Stimulated activated CD4-positive, alpha-beta T cell treated with anti-CD3 and anti-CD28 coated beads, Interleukin-2, amount 100 ng/mL, for 24 hours (primary cell): ENCODE data around the gene TXNRD2.
A peak's percentile ranks its signal among the peaks of the same experiment; 100 is the strongest.
"Not testable (repeated sequence)": the region's sequence is repeated elsewhere in the genome, so short reads cannot be mapped to it uniquely, and the experiment has no call there.

ENCODE experiments used
- DNase-seq, 2 donors: peaks; one replicate each; pipeline ENCODE4 v3.0.0-alpha.2; 2020

The TXNRD2 gene

DNA sequence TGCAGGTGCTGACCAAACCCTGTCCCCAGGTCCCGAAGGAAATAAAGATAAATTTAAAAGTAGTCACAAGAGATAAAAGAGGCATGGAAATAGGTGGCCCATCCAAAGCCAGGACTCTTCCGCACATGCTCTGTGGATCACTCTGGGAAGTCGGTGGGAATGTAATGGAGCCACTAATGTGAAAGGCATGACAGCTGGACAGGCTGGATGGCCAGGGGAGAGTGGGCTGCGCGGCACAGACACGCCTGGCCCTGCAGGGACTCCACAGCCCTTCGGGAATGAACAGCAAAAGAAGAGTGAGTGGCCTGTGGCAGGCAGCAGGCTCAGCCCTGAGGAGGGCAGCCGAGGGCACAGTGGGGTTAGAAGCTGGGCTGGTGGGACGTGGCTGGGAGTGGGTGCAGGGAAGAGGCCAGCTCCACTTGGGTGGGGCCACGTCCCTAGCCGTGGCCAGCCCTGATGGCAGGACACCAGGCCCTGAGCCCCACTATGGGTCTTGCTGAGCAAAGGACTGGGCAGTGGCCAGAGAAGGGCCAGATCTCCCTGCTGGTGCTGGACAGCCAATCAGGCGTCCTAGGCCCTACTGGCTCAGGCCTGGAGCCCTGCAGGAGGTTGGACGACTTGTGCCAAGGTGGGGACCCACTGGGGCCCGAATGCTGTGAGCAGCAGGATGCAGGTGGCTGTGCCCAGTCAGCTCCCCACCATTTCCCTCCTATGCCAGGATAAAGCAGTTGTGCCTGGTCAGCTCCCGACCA is 55.6 kb downstream of the TXNRD2 start:
- DNase-seq, result no peak

GRCh38 chr22:19884954-19885751 is 56.5 kb downstream of the TXNRD2 start:
- no peak for DNase-seq

DNA sequence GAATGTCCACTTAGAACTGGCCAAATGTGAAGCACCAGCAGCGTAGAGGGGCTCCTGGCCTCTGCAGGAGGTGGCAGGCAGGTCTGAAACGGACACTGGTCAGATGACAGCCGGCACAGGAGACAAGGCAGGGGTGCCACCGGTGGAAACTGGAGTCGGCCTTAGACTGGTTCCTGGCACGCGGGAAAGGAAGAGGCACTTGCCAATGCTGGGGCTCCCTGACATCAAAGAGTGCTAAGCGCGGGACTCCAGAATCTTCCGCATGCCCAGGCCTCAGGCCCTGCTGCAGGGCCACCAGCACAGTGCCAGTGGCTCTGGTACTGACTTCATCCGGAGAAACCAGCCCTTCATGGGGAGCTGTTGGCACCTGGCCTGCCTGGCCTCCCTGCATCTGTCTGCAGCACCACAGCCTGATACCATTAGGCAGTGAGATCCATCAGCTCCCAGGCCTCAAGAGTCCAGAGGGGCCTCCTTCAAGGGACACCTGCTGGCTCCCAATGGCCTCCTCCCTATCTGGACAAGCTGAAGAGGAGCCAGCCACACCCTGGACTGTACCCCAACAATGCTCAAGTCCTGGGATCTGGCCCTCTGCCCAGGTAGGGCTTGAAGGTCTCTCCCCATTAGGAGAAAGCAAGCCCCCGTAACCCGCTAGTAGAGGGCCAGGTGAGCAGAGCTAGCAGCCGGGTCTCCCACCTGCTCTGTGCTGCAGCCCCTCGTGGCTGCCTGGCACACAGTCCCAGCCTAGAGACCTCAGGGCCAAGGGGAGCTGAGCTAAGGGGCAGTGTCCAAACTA is 57.3 kb downstream of the TXNRD2 start:
- no peak for DNase-seq

DNA sequence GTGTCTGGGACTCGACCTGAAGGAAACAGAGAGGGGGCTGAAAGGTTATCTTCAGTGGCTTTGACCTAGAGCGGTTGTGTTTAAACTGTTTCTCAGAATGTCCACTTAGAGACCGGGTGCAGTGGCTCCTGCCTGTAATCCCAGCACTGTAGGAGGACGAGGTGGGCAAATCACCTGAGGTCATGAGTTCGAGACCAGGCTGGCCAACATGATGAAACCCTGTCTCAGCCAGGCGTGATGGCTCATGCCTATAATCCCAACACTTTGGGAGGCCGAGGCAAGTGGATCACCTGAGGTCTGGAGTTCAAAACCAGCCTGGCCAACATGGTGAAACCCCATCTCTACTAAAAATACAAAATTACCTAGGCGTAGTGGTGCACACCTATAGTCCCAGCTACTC is 58.2 kb downstream of the TXNRD2 start:
- not testable (repeated sequence) for DNase-seq

DNA sequence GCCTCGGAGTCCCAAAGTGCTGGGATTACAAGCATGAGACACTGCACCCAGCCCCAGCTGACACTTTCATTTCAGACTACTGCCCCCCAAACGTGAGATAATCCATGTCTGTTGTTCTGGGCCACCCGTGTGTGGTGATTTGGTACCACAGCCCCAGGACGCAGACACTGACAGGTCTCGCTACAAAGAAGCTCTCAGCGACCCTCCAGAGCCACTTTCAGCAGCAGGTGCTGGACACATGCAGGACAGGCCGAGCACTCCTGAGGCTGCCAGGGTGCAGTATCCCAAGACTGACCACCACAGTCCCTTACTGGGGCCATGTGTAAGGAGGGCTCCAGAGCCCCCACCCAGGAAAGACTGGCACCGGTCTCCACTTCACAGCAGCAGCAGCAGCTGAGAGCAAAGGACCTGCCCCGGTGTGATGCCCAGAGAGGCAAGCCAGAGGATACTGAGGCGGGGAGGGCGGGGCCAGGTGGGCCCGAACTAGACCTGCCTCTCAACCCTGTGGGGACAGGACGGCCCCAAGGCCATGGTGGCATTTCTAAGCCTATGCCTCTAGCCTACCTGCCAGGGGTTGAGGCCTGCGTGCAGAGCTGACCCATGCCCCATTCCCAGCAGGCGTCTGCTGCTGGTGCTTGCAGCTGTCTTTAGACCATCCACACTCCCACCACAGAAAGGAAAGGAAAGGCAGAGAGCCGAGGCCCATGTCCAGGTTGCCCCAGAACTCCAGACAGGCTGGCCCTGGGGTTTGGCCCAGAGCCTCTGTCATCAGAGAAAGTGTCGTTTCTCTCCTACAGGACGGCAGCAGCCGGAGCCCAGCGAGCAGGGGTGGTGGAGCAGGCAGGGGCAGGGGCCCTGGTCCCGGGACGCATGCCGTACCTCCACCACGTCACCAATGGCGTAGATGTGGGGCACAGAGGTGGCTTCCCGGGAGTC is 58.9 kb downstream of the TXNRD2 start:
- DNase-seq, result no peak

DNA sequence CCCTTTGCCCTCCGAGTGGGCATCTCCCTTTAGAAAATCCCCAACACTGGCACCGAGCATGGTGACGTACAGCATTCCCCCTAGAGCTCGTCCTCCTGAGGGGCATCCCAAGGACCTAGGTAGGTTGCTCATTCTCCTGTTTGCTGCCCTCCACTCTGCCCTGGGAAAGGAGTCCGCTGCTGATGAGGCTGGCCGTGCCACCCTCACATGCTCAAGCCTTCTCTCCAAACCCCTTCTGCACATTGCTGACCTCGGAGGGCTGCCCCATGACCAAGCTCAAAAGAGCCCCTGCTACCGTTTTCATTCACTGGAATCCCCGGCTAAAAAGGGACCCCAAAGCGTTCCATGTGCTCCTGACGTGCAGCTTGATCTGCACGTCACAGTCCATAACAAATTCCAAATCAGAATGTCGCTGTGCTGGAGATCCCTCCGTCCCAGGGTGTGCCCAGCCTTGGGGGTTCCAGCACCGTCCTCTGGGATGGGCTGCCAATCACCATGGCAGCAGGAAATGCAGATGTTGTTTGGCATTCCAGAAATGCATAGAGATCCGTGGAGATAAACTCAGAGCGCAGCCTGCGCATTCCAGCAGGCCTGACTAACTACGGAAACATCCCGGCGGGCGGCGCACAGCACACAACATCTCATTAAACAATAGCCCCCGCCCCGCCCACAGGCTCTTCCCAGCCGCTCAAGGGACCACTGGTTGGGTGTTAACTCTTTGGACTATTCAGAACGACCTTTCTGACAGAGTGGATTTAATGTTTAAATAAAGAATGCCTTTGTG is 60.6 kb downstream of the TXNRD2 start:
- DNase-seq, result no peak

GRCh38 chr22:19879992-19880785 is 61.4 kb downstream of the TXNRD2 start:
- DNase-seq, result no peak

DNA sequence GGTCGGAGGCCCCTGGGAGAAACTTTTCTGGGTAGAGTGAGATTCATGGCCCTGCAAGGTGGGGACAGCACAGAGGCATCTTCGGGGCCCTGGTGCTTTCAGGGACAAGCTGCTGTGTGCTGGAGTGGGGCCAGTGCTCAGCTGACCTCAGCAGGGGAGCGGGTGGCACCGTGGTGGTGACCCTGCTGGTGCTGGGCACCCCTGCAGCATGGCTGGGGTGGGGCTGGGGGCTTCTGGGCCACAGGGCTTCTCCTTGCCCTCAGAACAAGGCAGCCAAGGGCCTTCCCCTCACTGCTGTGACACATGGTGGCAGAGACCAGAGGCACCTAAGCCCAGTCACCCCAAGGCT is 62.0 kb downstream of the TXNRD2 start:
- no peak for DNase-seq

- DNase-seq, result no peak
Observed at GRCh38 chr22:19879246-19879570, 62.4 kb downstream of the TXNRD2 start.

- DNase-seq, result no peak
Observed at GRCh38 chr22:19878461-19879245, 63.0 kb downstream of the TXNRD2 start.

- DNase-seq, result no peak
Observed at GRCh38 chr22:19877626-19878339, 63.8 kb downstream of the TXNRD2 start.

GRCh38 chr22:19876941-19877625 is 64.5 kb downstream of the TXNRD2 start:
- DNase-seq, result no peak

DNA sequence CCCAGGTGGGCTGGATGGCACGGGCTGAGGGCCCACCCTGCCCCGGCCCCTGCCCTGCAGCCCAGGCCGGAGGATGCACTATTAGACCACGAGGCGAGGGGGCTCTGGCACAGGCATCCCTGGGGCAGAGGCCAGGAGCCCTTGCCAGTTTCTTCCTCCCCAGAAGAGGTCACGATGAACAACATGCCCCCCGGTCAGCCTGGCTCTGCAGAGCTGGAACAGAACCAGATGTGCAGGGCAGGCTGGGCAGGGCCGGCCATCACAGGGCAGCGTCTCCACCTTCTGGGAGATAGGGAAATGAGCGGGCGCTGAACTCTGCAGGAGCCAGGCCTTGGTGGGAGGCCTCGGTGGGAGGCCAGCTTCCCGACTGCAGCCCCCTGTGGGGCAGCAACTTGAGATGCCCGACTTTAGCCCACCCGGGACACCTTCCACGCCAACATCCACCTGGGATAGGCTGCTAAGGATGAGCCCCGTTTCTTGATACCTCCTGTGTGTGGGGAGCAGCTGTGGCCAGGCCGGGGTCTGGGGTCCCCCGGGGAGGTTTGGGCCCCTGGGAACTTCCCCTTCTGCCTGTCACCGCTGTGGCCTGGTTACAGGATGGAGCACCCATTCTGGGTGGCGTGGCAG is 65.2 kb downstream of the TXNRD2 start:
- DNase-seq, result no peak

DNA sequence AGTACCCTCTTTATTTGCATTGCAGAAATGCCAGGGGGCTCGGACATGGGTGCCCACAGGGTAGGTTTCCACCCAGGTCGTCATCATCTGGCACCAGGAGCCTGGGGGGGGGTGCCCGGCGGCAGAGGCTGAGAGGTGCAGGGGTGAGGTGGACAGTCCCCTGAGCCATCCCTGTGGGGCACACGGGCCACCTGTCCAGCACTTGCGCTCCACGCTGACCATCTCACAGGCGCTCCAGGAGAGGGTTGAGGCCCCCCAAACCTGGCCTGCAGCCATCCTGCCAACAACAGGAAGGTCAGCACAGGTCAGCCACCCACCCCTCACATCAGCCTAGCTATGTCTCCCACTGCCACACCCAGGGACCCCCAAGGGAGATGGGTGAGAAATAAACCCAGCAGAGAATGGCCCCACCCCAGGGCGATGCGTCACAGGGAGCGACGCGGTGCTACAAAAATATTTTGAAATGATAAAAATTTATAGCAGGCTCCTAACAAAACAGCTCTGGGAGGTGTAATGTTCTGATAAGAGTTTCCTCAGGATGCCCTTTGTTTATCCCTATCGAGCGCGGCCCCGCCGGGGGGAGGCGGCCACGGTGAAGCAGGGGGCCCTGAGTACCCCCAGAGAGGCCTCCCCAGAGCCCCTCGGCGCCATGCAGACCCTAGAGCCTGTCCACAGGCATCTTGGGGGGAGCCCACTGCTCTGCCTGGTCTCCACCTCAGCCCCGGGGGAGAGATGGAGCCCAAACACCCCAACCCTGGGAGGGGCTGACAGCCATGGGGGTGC is 65.9 kb downstream of the TXNRD2 start:
- no peak for DNase-seq

GRCh38 chr22:19875061-19875530 is 66.5 kb downstream of the TXNRD2 start:
- no peak for DNase-seq

DNA sequence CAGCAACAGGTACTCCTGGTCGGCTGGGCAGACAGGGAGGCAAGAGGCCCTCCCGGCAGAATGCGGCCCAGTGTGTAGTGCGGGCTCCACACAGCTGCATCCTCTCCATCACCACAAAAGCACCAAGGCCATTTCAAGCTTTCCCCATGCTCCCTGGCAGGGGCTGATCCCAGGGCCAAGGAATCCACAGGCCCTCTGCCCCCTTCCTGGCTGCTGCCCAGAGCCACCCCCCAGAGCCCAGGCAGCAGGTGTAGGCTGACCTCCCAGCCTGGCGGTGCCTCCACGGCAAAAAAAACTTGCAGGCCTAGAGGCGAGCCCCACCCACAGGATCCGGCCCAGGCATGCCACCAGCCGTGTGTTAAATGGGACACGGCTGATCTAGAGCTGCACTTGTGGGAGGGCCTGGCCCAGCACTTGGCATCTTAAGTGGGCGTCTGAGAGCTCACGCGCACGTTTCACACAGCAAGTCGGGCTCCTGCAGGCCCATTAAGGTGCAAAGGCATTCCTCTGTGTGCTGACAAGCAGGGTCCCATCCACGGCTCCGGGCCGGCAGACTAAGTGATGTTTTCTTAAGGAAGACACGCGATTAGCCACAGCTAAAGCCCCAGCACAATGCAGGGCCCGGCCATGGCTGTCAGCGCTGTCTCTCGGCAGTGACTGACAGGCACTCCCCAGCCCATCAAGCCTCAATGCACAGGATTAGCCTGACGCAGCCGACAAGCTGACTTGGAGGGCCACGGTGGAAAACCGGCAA is 67.1 kb downstream of the TXNRD2 start:
- no peak for DNase-seq

DNA sequence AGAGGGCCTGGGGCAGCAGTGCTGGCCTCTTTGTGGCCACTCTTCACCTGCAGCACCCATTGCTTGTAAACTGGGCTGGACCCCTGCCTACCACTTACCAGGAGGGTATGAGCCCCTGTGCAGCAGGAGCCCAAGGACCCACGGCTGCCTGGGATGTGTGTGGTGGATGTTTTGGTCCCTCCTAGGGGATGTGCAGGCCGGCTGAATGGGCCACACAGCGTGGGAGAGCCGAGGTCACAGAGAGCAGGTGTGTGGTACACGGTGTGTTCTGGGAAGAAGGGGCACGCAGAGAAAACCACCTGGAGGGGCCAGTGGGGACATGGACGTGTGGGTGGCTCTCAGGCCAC is 67.7 kb downstream of the TXNRD2 start:
- DNase-seq, result peak in 1 of 2 donors; percentile 13
